GM12878 (cell line): ENCODE measurements around the gene SUPT6H.

Source experiments
- EP300 ChIP-seq, 2 experiments: fragments of 150-350 bp in 1 of 2; IDR thresholded peaks; 2 replicates each; pipeline ENCODE4 v1.6.1; 2011 to 2012; ENCODE audit warnings: low read depth in 2 of 2, low read length in 2 of 2, borderline replicate concordance in 1 of 2, improper control_type of control experiment in 1 of 2, inconsistent platforms in 1 of 2; ENCODE audit not compliant: control insufficient read depth in 1 of 2
- GABPA ChIP-seq: IDR thresholded peaks from 2 replicates; pipeline ENCODE4 v1.6.1; 2014; ENCODE audit warnings: antibody characterized with exemption, low read depth, mild to moderate bottlenecking, inconsistent platforms
- JUNB ChIP-seq: IDR thresholded peaks from 2 replicates; pipeline ENCODE4 v1.6.1; 2016; ENCODE audit warnings: antibody characterized with exemption, mild to moderate bottlenecking
- NFIC ChIP-seq: IDR thresholded peaks from 2 replicates; pipeline ENCODE4 v1.6.1; 2012; ENCODE audit warnings: low read depth, mild to moderate bottlenecking, inconsistent platforms, low read length, moderate library complexity
- NFYA ChIP-seq: IDR thresholded peaks from 2 replicates; pipeline ENCODE4 v1.6.1; 2011; ENCODE audit warnings: low read depth, mild to moderate bottlenecking, low read length, improper control_type of control experiment, borderline replicate concordance
- POLR2A ChIP-seq: IDR thresholded peaks from 2 replicates; pipeline ENCODE4 v1.6.1; 2011; ENCODE audit warnings: low read depth, mild to moderate bottlenecking, low read length
- RELA ChIP-seq: fragments of 450-650 bp; IDR thresholded peaks from 2 replicates; pipeline ENCODE4 v1.8.0; 2014; ENCODE audit warnings: borderline replicate concordance; ENCODE audit not compliant: partially characterized antibody
- TAF1 ChIP-seq: IDR thresholded peaks from 2 replicates; pipeline ENCODE4 v1.6.1; 2011; ENCODE audit warnings: mild to moderate bottlenecking, low read depth, low read length, borderline replicate concordance
- ZNF217 ChIP-seq: fragments of 450-650 bp; IDR thresholded peaks from 2 replicates; pipeline ENCODE4 v1.6.1; 2017; ENCODE audit warnings: antibody characterized with exemption, mild to moderate bottlenecking
- ZNF687 ChIP-seq: fragments of 450-650 bp; IDR thresholded peaks from 2 replicates; pipeline ENCODE4 v1.6.1; 2017; ENCODE audit warnings: mild to moderate bottlenecking, moderate library complexity
- TF ChIP-seq, protein P1 (sequence below), 3 experiments: IDR thresholded peaks in 2 of 3; conservative IDR thresholded peaks in 1 of 3; 2 replicates each; pipeline ENCODE4 v1.5.1; 2011; ENCODE audit warnings: low read depth in 3 of 3, low read length in 3 of 3, mild to moderate bottlenecking in 3 of 3, control low read depth in 2 of 3, moderate library complexity in 2 of 3, inconsistent platforms in 1 of 3, mixed read lengths in 1 of 3; ENCODE audit not compliant: control insufficient read depth in 2 of 3, insufficient read depth in 1 of 3; ENCODE audit errors: extremely low read depth in 1 of 3

- TF ChIP-seq ZNF687 (no peak), TAF1 (no peak), EP300 (IDR thresholded peaks at IDR 0.05; ENCODE audit: borderline replicate concordance in 1 of 2, control insufficient read depth in 1 of 2, low read depth in 2 of 2, low read length in 2 of 2) (no peak), POLR2A (no peak), NFIC (no peak), ZNF217 (no peak), GABPA (no peak), RELA (no peak), JUNB (no peak), NFYA (no peak)
- TF ChIP-seq, protein P1, sequence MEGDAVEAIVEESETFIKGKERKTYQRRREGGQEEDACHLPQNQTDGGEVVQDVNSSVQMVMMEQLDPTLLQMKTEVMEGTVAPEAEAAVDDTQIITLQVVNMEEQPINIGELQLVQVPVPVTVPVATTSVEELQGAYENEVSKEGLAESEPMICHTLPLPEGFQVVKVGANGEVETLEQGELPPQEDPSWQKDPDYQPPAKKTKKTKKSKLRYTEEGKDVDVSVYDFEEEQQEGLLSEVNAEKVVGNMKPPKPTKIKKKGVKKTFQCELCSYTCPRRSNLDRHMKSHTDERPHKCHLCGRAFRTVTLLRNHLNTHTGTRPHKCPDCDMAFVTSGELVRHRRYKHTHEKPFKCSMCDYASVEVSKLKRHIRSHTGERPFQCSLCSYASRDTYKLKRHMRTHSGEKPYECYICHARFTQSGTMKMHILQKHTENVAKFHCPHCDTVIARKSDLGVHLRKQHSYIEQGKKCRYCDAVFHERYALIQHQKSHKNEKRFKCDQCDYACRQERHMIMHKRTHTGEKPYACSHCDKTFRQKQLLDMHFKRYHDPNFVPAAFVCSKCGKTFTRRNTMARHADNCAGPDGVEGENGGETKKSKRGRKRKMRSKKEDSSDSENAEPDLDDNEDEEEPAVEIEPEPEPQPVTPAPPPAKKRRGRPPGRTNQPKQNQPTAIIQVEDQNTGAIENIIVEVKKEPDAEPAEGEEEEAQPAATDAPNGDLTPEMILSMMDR (IDR thresholded peaks at IDR 0.05 in 2 of 3, conservative IDR thresholded peaks at IDR 0.05 in 1 of 3; ENCODE audit: control insufficient read depth in 2 of 3, extremely low read depth in 1 of 3, insufficient read depth in 1 of 3, low read depth in 3 of 3, low read length in 3 of 3): no peak
Observed at GRCh38 chr17:28693869-28694268, 31.9 kb downstream of the SUPT6H start.
